ENCODE measurements around the gene TSHZ1. TPM values are rescaled to one million over a fixed set of nuclear protein-coding genes. Genes with fewer than 3 reads are reported as not detected.

Gene TSHZ1
- total RNA-seq, 4 donors from 2014 or later, result 10.4 to 18.1 (median 12.5) TPM

DNA sequence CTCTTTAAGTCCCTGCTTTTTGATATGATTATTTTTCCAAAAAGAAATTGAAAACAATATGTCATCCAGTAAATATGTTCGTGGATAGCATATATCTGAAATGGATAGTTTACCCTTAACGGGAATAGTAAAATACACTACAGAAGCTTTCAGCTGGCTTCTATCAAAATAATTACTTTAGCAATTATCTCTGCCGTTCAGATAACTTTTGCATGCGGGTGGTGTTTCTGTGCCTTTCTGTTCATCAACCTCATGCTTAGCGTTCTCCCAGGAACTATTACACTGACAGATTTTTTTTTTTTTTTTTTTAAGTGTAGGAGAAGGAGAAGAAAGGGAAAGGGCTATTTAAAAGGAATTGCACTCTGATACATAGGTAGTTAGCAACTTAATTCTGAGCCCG, 53.6 kb downstream of the TSHZ1 start:
- TF ChIP-seq, protein P1, sequence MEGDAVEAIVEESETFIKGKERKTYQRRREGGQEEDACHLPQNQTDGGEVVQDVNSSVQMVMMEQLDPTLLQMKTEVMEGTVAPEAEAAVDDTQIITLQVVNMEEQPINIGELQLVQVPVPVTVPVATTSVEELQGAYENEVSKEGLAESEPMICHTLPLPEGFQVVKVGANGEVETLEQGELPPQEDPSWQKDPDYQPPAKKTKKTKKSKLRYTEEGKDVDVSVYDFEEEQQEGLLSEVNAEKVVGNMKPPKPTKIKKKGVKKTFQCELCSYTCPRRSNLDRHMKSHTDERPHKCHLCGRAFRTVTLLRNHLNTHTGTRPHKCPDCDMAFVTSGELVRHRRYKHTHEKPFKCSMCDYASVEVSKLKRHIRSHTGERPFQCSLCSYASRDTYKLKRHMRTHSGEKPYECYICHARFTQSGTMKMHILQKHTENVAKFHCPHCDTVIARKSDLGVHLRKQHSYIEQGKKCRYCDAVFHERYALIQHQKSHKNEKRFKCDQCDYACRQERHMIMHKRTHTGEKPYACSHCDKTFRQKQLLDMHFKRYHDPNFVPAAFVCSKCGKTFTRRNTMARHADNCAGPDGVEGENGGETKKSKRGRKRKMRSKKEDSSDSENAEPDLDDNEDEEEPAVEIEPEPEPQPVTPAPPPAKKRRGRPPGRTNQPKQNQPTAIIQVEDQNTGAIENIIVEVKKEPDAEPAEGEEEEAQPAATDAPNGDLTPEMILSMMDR (IDR thresholded peaks at IDR 0.05; ENCODE audit: low read depth), result no peak

DNA sequence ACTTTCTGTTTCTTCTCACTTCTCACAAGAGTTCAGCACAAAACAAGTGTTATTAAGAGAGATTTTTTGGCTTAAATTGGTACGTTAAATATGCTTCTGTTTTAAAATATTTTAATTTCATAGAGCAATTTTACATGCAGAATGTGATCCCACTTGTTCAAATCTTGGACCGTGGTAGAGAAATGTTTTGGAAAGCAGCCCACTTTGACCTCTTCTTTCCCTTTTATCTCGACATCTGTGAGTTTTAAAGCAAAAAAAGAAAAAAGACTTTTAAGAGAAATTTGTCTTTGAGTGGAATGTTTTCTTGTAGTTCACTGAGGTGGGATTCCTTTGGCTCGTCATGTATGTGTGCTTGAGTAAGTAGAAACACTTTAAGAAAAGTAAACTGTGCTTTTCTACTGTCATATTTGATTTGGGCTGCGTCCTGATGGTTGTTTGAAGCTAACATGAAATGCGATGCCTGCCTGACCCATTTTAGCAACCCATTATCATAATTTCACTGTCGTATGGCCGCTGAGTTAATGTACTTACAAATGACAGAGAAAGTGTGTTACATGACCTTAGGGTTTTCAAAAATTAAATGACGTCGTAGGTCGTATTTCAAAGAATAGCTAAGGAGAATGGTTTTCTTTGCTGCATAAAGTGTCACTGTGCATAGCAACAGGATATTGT, 54.5 kb downstream of the TSHZ1 start:
- TF ChIP-seq, protein P1 (IDR thresholded peaks at IDR 0.05; ENCODE audit: low read depth), result no peak

GRCh38 chr18:75265872-75266271, 55.3 kb downstream of the TSHZ1 start:
- TF ChIP-seq, protein P1 (IDR thresholded peaks at IDR 0.05; ENCODE audit: low read depth), result no peak

GRCh38 chr18:75267643-75268363, 57.2 kb downstream of the TSHZ1 start:
- TF ChIP-seq, protein P1 (IDR thresholded peaks at IDR 0.05; ENCODE audit: low read depth), result no peak

DNA sequence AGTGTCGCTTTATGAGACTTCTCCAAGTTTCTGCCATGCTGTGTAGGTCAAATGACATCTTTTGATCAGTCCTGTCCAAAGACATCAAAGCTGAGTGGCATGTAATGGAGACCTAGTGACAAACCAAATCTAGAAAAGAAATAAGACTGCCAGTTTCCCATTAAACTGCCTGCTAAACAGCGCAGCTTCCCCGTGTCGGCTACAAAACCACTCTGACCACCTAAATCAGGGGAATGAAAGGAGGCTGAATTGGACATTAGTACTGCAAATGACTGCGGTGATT, 57.7 kb downstream of the TSHZ1 start:
- TF ChIP-seq, protein P1 (IDR thresholded peaks at IDR 0.05; ENCODE audit: low read depth), result no peak

DNA sequence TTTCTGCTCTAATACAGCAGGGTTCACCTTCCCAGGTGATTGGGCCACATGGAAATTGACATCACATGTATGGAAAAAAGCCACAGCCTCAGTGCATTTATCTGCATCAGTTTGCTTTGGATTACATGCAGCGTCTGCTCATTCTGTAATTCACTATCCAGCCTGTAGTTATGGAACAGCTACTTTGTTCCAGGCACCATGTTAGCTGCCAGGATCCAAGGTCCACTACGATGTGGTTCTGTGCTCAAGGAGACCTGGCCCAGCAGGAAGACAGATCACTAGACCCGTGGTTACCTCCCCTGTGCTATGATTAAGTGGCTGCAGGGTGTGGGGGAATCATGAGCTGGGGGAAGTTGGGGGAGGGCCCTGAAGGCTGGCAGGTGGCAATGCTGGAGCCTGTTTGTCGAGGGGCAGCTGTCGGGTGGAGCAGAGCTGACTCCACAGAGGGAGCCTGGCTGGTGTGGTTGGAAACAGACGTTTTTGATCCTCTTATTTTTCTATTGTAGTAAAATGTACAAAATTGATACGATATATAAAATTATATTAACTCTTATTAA, 58.6 kb downstream of the TSHZ1 start:
- TF ChIP-seq, protein P1 (IDR thresholded peaks at IDR 0.05; ENCODE audit: low read depth), result no peak

DNA sequence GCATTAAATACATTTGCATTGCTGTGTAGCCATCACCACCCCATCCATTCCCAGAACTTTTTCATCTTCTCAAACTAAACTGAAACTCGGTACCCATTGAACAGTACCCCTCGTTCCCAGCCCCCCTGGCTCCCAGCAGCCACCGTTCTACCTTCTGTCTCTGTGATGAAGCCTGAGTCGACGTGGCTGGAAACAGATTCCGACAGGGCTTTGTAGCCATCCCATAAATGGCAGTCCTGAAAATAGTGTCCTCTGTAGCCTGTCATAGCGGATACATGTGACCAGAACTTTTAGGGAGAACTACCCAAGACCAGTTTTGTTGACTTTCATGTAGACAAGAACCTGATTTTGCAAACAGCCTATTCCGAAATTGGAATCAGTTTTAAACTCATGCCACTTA, 59.1 kb downstream of the TSHZ1 start:
- TF ChIP-seq, protein P1 (IDR thresholded peaks at IDR 0.05; ENCODE audit: low read depth), result no peak

All from subcutaneous adipose tissue (tissue), 4 donors.